Measurements from ENCODE around the gene CAMTA1. TPM values are rescaled to one million over a fixed set of nuclear protein-coding genes. Genes with fewer than 3 reads are reported as not detected.

CAMTA1 gene
- total RNA-seq, 1 experiment from 2014 or later = 82.2 TPM

GRCh38 chr1:7249516-7249915 lies 464.3 kb downstream of the CAMTA1 start:
- Histone ChIP-seq H3K9me3 (ENCODE audit: control insufficient read depth, insufficient read depth, low read depth, low read length) (no peaks in the 10 kb centered on the region), H3K4me3 (ENCODE audit: low read depth in 2 of 2, low read length in 2 of 2) (no peak overlapping the region), H3K27ac (ENCODE audit: low read length) (no peak overlapping the region), H3K27me3 (ENCODE audit: control insufficient read depth, insufficient read depth, low read length) (no peaks in the 10 kb centered on the region), H3K4me1 (ENCODE audit: control insufficient read depth, insufficient read depth, low read length) (no peaks in the 10 kb centered on the region), H3K36me3 (ENCODE audit: control insufficient read depth, insufficient read depth, low read length) (no peaks in the 10 kb centered on the region)
- intact Hi-C loops (cut with micrococcal nuclease; ENCODE audit: unreplicated experiment) = no loop called here
- CTCF ChIA-PET = no interaction called here
- in situ Hi-C loops (cut with HindIII; ENCODE audit: low pct_unique_long_range_greater_than_20kb, low sequenced_read_pairs) = no loop called here
- TF ChIP-seq TCF7L2 (IDR thresholded peaks at IDR 0.05; ENCODE audit: low read depth, low read length) = no peak
- no peak for TF ChIP-seq REST (IDR thresholded peaks at IDR 0.05; ENCODE audit: insufficient read depth in 1 of 2, low read depth in 2 of 2, low read length in 1 of 2)
- no peak for TF ChIP-seq CTCF (IDR thresholded peaks at IDR 0.05)
- no peak for TF ChIP-seq SIN3A (IDR thresholded peaks at IDR 0.05; ENCODE audit: borderline replicate concordance, insufficient read depth, low read depth, low read length)
- no peak for TF ChIP-seq POLR2AphosphoS5 (IDR thresholded peaks at IDR 0.05; ENCODE audit: low read depth, low read length)
- no peak for ATAC-seq
- POLR2A ChIA-PET = no interaction called here
- no TSS peak for BruUV-seq (replicated peaks)
- no peak for DNase-seq (ENCODE audit: low read depth, low spot score)

- in situ Hi-C loops (cut with HindIII; ENCODE audit: low pct_unique_long_range_greater_than_20kb, low sequenced_read_pairs) = no loop called here
- no peak for ATAC-seq
- ChIA-PET POLR2A (no interaction called here), CTCF (no interaction called here)
- H3K4me3 ChIP-seq (ENCODE audit: low read depth in 2 of 2, low read length in 2 of 2) = no peak overlapping the region
- BruUV-seq (replicated peaks) = no TSS peak
- intact Hi-C loops (cut with micrococcal nuclease; ENCODE audit: unreplicated experiment) = no loop called here
- no peak for TF ChIP-seq POLR2AphosphoS5 (IDR thresholded peaks at IDR 0.05; ENCODE audit: low read depth, low read length)
- TF ChIP-seq SIN3A (IDR thresholded peaks at IDR 0.05; ENCODE audit: borderline replicate concordance, insufficient read depth, low read depth, low read length) = no peak
- no peak for TF ChIP-seq TCF7L2 (IDR thresholded peaks at IDR 0.05; ENCODE audit: low read depth, low read length)
- TF ChIP-seq CTCF (IDR thresholded peaks at IDR 0.05) = no peak
- H3K9me3 ChIP-seq (ENCODE audit: control insufficient read depth, insufficient read depth, low read depth, low read length) = no peaks in the 10 kb centered on the region
- no peak for DNase-seq (ENCODE audit: low read depth, low spot score)
- no peaks in the 10 kb centered on the region for H3K4me1 ChIP-seq (ENCODE audit: control insufficient read depth, insufficient read depth, low read length)
- H3K27me3 ChIP-seq (ENCODE audit: control insufficient read depth, insufficient read depth, low read length) = no peaks in the 10 kb centered on the region
- H3K27ac ChIP-seq (ENCODE audit: low read length) = no peak overlapping the region
- no peaks in the 10 kb centered on the region for H3K36me3 ChIP-seq (ENCODE audit: control insufficient read depth, insufficient read depth, low read length)
These were observed 464.9 kb downstream of the CAMTA1 start for GRCh38 chr1:7250176-7250575.
